Measurements from ENCODE around the gene SHF.
A peak's percentile ranks its signal among the peaks of the same experiment; 100 is the strongest.

Gene SHF

GRCh38 chr15:45121706-45122417 lies 65.9 kb downstream of the SHF start:
- DNase-seq, result no peak

- no peak for DNase-seq
Measured at GRCh38 chr15:45121020-45121419, 66.7 kb downstream of the SHF start.

- no peak for DNase-seq
Measured at GRCh38 chr15:45120081-45120972, 67.4 kb downstream of the SHF start.

GRCh38 chr15:45118996-45119395 lies 68.8 kb downstream of the SHF start:
- DNase-seq, result no peak

GRCh38 chr15:45118131-45118588 lies 69.6 kb downstream of the SHF start:
- DNase-seq, result peak; percentile 61

- DNase-seq, result no peak
Measured at GRCh38 chr15:45117308-45118130, 70.2 kb downstream of the SHF start.
